ENCODE results near the gene NUP210.
A peak's percentile ranks its signal among the peaks of the same experiment; 100 is the strongest.

NUP210 gene

GRCh38 chr3:13286873-13287272, 133.2 kb downstream of the NUP210 start:
- no peak for DNase-seq

- no peak for DNase-seq
Measured at GRCh38 chr3:13285007-13285567, 135.0 kb downstream of the NUP210 start.

- DNase-seq = no peak
Measured at GRCh38 chr3:13283877-13284264, 136.3 kb downstream of the NUP210 start.

- DNase-seq = peak; percentile 22 to 60
Measured at GRCh38 chr3:13282986-13283876, 136.9 kb downstream of the NUP210 start.

- peak in 1 of 2 experiments; percentile 31 for DNase-seq
Measured at GRCh38 chr3:13282358-13282985, 137.7 kb downstream of the NUP210 start.

GRCh38 chr3:13281507-13282357, 138.4 kb downstream of the NUP210 start:
- peak in 1 of 2 experiments; percentile 29 for DNase-seq

GRCh38 chr3:13280811-13281506, 139.2 kb downstream of the NUP210 start:
- DNase-seq = no peak

- no peak for DNase-seq
Measured at GRCh38 chr3:13280122-13280790, 139.9 kb downstream of the NUP210 start.

- DNase-seq = no peak
Measured at GRCh38 chr3:13279532-13279910, 140.6 kb downstream of the NUP210 start.

GRCh38 chr3:13278783-13279531, 141.2 kb downstream of the NUP210 start:
- no peak for DNase-seq

- DNase-seq = no peak
Measured at GRCh38 chr3:13277860-13278531, 142.1 kb downstream of the NUP210 start.

- DNase-seq = no peak
Measured at GRCh38 chr3:13277196-13277813, 142.8 kb downstream of the NUP210 start.

- DNase-seq = no peak
Measured at GRCh38 chr3:13276438-13277195, 143.5 kb downstream of the NUP210 start.

GRCh38 chr3:13275376-13276005, 144.6 kb downstream of the NUP210 start:
- DNase-seq = no peak

- no peak for DNase-seq
Measured at GRCh38 chr3:13274551-13275332, 145.4 kb downstream of the NUP210 start.

- DNase-seq = no peak
Measured at GRCh38 chr3:13274125-13274524, 146.0 kb downstream of the NUP210 start.

GRCh38 chr3:13273604-13274105, 146.5 kb downstream of the NUP210 start:
- DNase-seq = no peak
